Sigmoid colon (tissue), 4 donors: ENCODE data around the gene NLRC5.

ENCODE experiments used
- CTCF ChIP-seq, 4 experiments: fragments of 450-650 bp in 3 of 4; fragments of 200-600 bp in 1 of 4; IDR thresholded peaks; one replicate each; pipeline ENCODE4 v1.5.1; 2016 to 2019; ENCODE audit warnings: antibody characterized with exemption in 4 of 4, mild to moderate bottlenecking in 3 of 4, moderate library complexity in 2 of 4
- POLR2A ChIP-seq, 2 donors: fragments of 450-650 bp; IDR thresholded peaks; one replicate each; pipeline ENCODE4 v1.6.1; 2016; ENCODE audit warnings: antibody characterized with exemption in 2 of 2, mild to moderate bottlenecking in 2 of 2, moderate library complexity in 2 of 2
- POLR2AphosphoS5 ChIP-seq, 4 donors: sonication (generic); formaldehyde crosslinking; IDR thresholded peaks; one replicate each; pipeline ENCODE4 v1.6.1; 2017; ENCODE audit warnings: antibody characterized with exemption in 4 of 4

GRCh38 chr16:56987692-56988091 is 1.7 kb upstream of the NLRC5 start:
- TF ChIP-seq CTCF (IDR thresholded peaks at IDR 0.05), result no peak
- TF ChIP-seq POLR2AphosphoS5 (IDR thresholded peaks at IDR 0.05), result no peak
- no peak for TF ChIP-seq POLR2A (IDR thresholded peaks at IDR 0.05)
